HCT116 (cell line): Measurements from ENCODE around the gene ARIH2. TPM values are rescaled to one million over a fixed set of nuclear protein-coding genes. Genes with fewer than 3 reads are reported as not detected.
A peak's percentile ranks its signal among the peaks of the same experiment; 100 is the strongest.

Experiments used
- ATAC-seq: fragments of 200-7000 bp; cut with Tn5 transposase; 2 replicates; pipeline ENCODE4 v1.9.1; 2020; ENCODE audit warnings: mild to moderate bottlenecking, moderate library complexity
- BruUV-seq: library from RNA; stranded (reverse); fragments of 400-500 nt; replicated peaks from 2 replicates; lab custom pipeline; 2021; lab: Mats Ljungman, UMichigan
- CTCF ChIA-PET: fragments of 300-600 bp; sonication (Branson Sonifier 250); formaldehyde crosslinking; loops from one replicate; lab custom pipeline; 2021; ENCODE audit warnings: antibody characterized with exemption; lab: Charles Lee
- POLR2A ChIA-PET: fragments of 300-600, 350-600 bp; sonication (Branson Sonifier 250); formaldehyde crosslinking; loops from one replicate; lab custom pipeline; 2021; ENCODE audit warnings: antibody characterized with exemption; lab: Charles Lee
- RAD21 ChIA-PET, 2 experiments: fragments of 300-600 bp; sonication (Branson Sonifier 250); formaldehyde crosslinking; loops; one replicate each; lab custom pipeline; 2023; ENCODE audit warnings: low total read pairs in 2 of 2; ENCODE audit not compliant: uncharacterized antibody in 2 of 2, unreplicated experiment in 2 of 2, low non-redundant PET in 1 of 2; lab: Charles Lee
- DNase-seq: peaks from one replicate; pipeline ENCODE4 v3.0.0-alpha.2; 2010; ENCODE audit warnings: low read depth, low spot score
- H2AFZ ChIP-seq: fragments of 200-600 bp; shearing (Covaris generic), sonication (generic); 2 replicates; pipeline ENCODE4 v1.6.1; 2017; ENCODE audit warnings: low read depth, mixed run types, mixed read lengths, antibody characterized with exemption, low read length; ENCODE audit not compliant: poor library complexity, severe bottlenecking
- H3K27ac ChIP-seq: 2 replicates; pipeline ENCODE4 v1.5.1; 2012; ENCODE audit warnings: low read depth, low read length
- H3K27me3 ChIP-seq: fragments of 200-600 bp; sonication (generic); 2 replicates; pipeline ENCODE4 v1.6.1; 2016; ENCODE audit warnings: mixed run types, low read length, mixed read lengths; ENCODE audit not compliant: insufficient read depth
- H3K36me3 ChIP-seq, 2 experiments: fragments of 200-500 bp in 1 of 2; fragments of 200-600 bp in 1 of 2; sonication (Bioruptor generic) in 1 of 2; sonication (generic) in 1 of 2; 2 replicates each; pipeline versions ENCODE4 v1.5.1 to v1.6.1; 2014 to 2016; ENCODE audit warnings: low read length in 2 of 2, inconsistent platforms in 1 of 2, mixed read lengths in 1 of 2, mixed run types in 1 of 2; ENCODE audit not compliant: insufficient read depth in 2 of 2, control insufficient read depth in 1 of 2
- H3K4me1 ChIP-seq, 2 experiments: fragments of 200-600 bp in 1 of 2; sonication (generic) in 1 of 2; 2 replicates each; pipeline versions ENCODE4 v1.5.1 to v1.6.1; 2012 to 2017; ENCODE audit warnings: low read length in 2 of 2, inconsistent platforms in 1 of 2, mild to moderate bottlenecking in 1 of 2, mixed read lengths in 1 of 2, mixed run types in 1 of 2, moderate library complexity in 1 of 2; ENCODE audit not compliant: insufficient read depth in 2 of 2, control insufficient read depth in 1 of 2
- H3K4me2 ChIP-seq: fragments of 200-600 bp; sonication (generic); 2 replicates; pipeline ENCODE4 v1.6.1; 2017; ENCODE audit warnings: mixed run types, low read length, mixed read lengths
- H3K4me3 ChIP-seq, 2 experiments: fragments of 200-600 bp in 1 of 2; sonication (generic) in 1 of 2; replicated peaks in 1 of 2; 2 replicates each; pipeline ENCODE4 v1.5.1; 2011 to 2016; ENCODE audit warnings: low read length in 2 of 2, control low read depth in 1 of 2, low read depth in 1 of 2, mild to moderate bottlenecking in 1 of 2, mixed read lengths in 1 of 2, mixed run types in 1 of 2
- H3K79me2 ChIP-seq: fragments of 200-600 bp; sonication (generic); 2 replicates; pipeline ENCODE4 v1.6.1; 2017; ENCODE audit warnings: mild to moderate bottlenecking, mixed run types, low read length, moderate library complexity, mixed read lengths; ENCODE audit not compliant: insufficient read depth
- H3K9ac ChIP-seq: fragments of 200-600 bp; sonication (generic); 2 replicates; pipeline ENCODE4 v1.6.1; 2016; ENCODE audit warnings: low read length, mixed read lengths
- H3K9me2 ChIP-seq: fragments of 200-600 bp; sonication (generic), shearing (Covaris generic); 2 replicates; pipeline ENCODE4 v1.6.1; 2017; ENCODE audit warnings: mixed run types, mild to moderate bottlenecking, moderate library complexity; ENCODE audit not compliant: insufficient read depth
- H3K9me3 ChIP-seq, 2 experiments: fragments of 200-500 bp in 1 of 2; fragments of 200-600 bp in 1 of 2; sonication (Bioruptor generic) in 1 of 2; sonication (generic) in 1 of 2; 2 replicates each; pipeline ENCODE4 v1.6.1; 2014 to 2017; ENCODE audit warnings: low read length in 2 of 2, mixed read lengths in 2 of 2, inconsistent platforms in 1 of 2, low read depth in 1 of 2, mild to moderate bottlenecking in 1 of 2, mixed run types in 1 of 2, moderate library complexity in 1 of 2; ENCODE audit not compliant: control insufficient read depth in 1 of 2, insufficient read depth in 1 of 2
- H4K20me1 ChIP-seq: fragments of 200-600 bp; sonication (generic), shearing (Covaris generic); 2 replicates; pipeline ENCODE4 v1.6.1; 2017; ENCODE audit warnings: mixed run types, mild to moderate bottlenecking, moderate library complexity; ENCODE audit not compliant: insufficient read depth
- EZH2phosphoT487 ChIP-seq: fragments of 200-600 bp; IDR thresholded peaks from 2 replicates; pipeline ENCODE4 v1.6.1; 2018; ENCODE audit warnings: antibody characterized with exemption, borderline replicate concordance
- POLR2A ChIP-seq: IDR thresholded peaks from 2 replicates; pipeline ENCODE4 v1.7.0; 2011; ENCODE audit warnings: borderline replicate concordance; ENCODE audit not compliant: insufficient read depth, insufficient read length; ENCODE audit errors: extremely low read depth
- POLR2AphosphoS5 ChIP-seq: IDR thresholded peaks from 2 replicates; pipeline ENCODE4 v1.6.1; 2011; ENCODE audit warnings: mild to moderate bottlenecking, low read depth, low read length, moderate library complexity
- SIN3A ChIP-seq: IDR thresholded peaks from 2 replicates; pipeline ENCODE4 v1.6.1; 2012; ENCODE audit warnings: low read depth
- TCF7L2 ChIP-seq: IDR thresholded peaks from 2 replicates; pipeline ENCODE4 v1.7.0; 2011; ENCODE audit warnings: borderline replicate concordance, inconsistent platforms; ENCODE audit not compliant: insufficient read depth, insufficient read length; ENCODE audit errors: extremely low read depth
- YY1 ChIP-seq: IDR thresholded peaks from 2 replicates; pipeline ENCODE4 v1.6.1; 2011; ENCODE audit warnings: low read length, low read depth, moderate library complexity, mild to moderate bottlenecking; ENCODE audit not compliant: insufficient replicate concordance; ENCODE audit errors: extremely low read depth
- ZFX ChIP-seq: fragments of 450-650 bp; IDR thresholded peaks from 2 replicates; pipeline ENCODE4 v1.6.1; 2017
- intact Hi-C: fragments of 100-400 bp; cut with micrococcal nuclease; formaldehyde crosslinking; loops from 2 replicates; pipeline ENCODE4 v1.10.0; 2022
- total RNA-seq: library from RNA; stranded (reverse); gene quantifications from one replicate; pipeline ENCODE4 v1.2.1, GENCODE V29; 2021; ENCODE audit not compliant: unreplicated experiment

ARIH2 gene
- total RNA-seq, 1 experiment from 2014 or later = 105 TPM

- DNase-seq (peak; percentile 87), ATAC-seq (peak; percentile 88)
- POLR2A ChIA-PET = interaction anchor here (0.6 to 1.8 kb wide), 20 partner anchors 9 to 589 kb away, joined by 3 to 41 read pairs (median 5); partner anchors contain the start of genes CCDC51, DALRD3, LAMB2 and P4HTM
- Histone ChIP-seq H3K9me3 (no peaks in the 10 kb centered on the region), H2AFZ (no peak within 1 kb of the TSS), H3K9ac (peak within 1 kb of the TSS; percentile 99), H3K36me3 (peaks cover 34 to 68% of the 10 kb centered on the region in 2 experiments), H3K27ac (peak within 1 kb of the TSS; percentile 68), H3K9me2 (no peaks in the 10 kb centered on the region), H3K4me2 (peak within 1 kb of the TSS; percentile 93), H3K4me3 (peak within 1 kb of the TSS; percentile 97), H4K20me1 (peaks cover 4% of the 10 kb centered on the region; the same call in 1 of the 2 replicates), H3K79me2 (peaks cover 53% of the 10 kb centered on the region), H3K27me3 (no peaks in the 10 kb centered on the region), H3K4me1 (peaks cover 3 to 38% of the 10 kb centered on the region in 2 experiments; a peak in 3 of 4 replicates)
- RAD21 ChIA-PET = interaction anchor here in 1 of 2 experiments (0.7 kb wide), 1 partner anchor 506 kb away, joined by 3 read pairs; no protein-coding TSS in a partner anchor
- TF ChIP-seq SIN3A (no peak), TCF7L2 (peak; percentile 32), EZH2phosphoT487 (no peak), ZFX (peak; percentile 68; the same call in 1 of the 2 replicates), POLR2A (peak; percentile 99), YY1 (peak; percentile 72), POLR2AphosphoS5 (peak; percentile 100)
- intact Hi-C loops = loop anchor here (2.0 kb wide), 1 partner anchor 66 kb away; the partner anchor contains the start of gene QRICH1
- TSS peak; percentile 59 for BruUV-seq
- CTCF ChIA-PET = interaction anchor here (0.6 to 1.3 kb wide), 4 partner anchors 15 to 65 kb away, joined by 3 read pairs; partner anchors contain the start of genes QRICH1 and WDR6
Observed at GRCh38 chr3:49028673-49029562, 110.3 kb downstream of the ARIH2 start, which contains the start of gene IMPDH2. Gene IMPDH2, minus strand, starts transcription at chr3:49029398. Its CDS starts 48 bp downstream, at chr3:49029350.
